ENCODE results near the gene MCRIP1.
"Not testable (repeated sequence)": the region's sequence is repeated elsewhere in the genome, so short reads cannot be mapped to it uniquely, and the experiment has no call there.

- TF ChIP-seq POLR2A (IDR thresholded peaks at IDR 0.05; ENCODE audit: low read length); GATA1 (IDR thresholded peaks at IDR 0.05; ENCODE audit: low read depth, low read length): not testable (repeated sequence)
Measured at GRCh38 chr17:81840059-81840458, 7.0 kb upstream of the MCRIP1 start.
